ELF-1 (cell line): ENCODE results near the gene KRT79.

Experiments
- DNase-seq: peaks from one replicate; pipeline ENCODE4 v3.0.0-alpha.2; 2016; ENCODE audit warnings: low read depth, low spot score

KRT79 gene

GRCh38 chr12:52819731-52820510 is 14.2 kb downstream of the KRT79 start:
- DNase-seq, result no peak

DNA sequence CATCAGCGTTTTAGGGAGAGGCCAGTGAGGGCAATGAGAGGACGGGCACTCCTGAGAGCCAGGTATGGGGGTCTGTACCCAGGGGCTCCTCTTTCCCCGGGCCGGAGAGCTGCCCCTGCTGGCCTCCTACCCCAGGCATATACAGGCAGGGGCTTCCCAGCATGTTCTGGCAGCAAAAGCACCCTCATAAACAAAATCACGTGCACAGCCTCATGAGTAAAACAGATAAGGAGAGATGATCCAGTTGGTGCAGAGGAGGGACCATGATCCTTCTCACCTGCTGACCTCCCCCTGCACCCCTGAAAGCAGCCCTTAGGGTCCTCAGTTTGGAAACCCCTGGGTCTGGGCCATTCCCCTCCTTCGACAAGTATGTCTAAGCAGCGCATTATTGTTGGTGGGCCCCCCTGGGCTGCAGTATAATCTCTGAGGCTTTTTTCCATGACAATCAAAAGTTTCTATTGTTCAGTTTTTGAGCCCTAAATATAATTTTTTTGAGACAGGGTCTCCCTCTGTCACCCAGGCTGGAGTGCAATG is 15.2 kb downstream of the KRT79 start:
- no peak for DNase-seq

DNA sequence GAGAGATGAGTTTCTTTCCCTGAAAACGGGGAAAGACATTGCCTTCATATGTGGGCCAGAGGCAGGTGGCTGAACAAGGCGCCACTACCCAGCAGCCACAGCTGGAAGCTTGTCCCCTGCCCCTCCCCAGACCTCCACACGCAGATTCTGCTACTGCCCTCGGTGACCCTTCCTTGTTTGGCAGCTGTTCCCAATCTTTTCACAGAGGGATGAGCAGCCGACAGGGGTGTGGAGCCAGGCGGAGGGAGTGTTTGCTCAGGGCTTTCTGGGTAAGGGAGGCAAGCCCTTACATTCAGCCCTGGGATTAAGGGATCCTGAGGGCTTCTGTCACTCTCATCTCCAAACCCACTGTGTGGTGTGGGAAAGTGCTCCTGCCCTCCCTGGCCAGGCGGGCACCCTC is 15.7 kb downstream of the KRT79 start:
- DNase-seq, result no peak

- DNase-seq, result no peak
Measured at GRCh38 chr12:52817699-52818238, 16.3 kb downstream of the KRT79 start.

GRCh38 chr12:52817003-52817698 is 17.0 kb downstream of the KRT79 start:
- no peak for DNase-seq

DNA sequence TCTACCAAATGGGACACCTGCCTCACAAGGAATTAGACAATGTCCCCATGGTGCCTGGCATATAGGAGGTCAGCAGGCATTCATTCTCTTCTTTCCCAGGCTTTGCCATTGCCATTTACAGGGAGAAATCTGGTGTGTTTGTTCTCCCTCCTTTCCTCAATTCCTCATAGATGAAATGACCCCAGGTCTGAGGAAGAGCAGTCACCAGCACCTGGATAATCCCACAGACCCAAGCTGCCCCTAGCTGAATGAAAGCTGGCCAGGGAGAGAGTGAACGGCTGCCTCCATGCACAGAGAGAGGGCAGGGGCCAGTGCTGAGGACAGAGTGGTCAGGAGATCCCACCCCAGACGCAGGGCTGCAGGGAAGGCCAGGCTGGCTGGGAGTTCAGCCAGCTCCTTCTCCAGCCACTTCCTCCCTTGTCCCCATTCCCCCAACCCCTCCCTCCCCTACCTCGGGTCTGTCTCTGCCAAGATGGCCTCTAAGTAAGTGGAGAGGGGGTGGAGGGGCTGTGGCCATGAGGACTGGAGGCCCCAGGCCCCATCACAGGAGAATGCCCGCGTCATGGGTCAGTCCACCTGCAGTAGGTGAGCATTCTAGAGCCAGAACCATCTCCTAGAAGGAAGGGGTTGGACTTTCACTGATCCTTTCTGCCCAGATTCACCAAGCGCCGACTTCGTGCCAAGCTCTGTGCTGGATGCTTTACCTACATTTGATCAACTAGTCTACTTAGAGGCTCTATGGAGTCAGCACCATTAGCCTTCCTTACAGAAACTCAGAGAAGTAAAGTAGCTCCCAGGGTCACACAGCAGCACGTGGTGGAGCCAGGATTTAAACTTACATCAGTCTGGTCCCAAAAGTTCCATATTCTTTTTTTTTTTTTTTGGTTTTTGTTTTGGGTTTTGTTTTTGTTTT is 18.2 kb downstream of the KRT79 start:
- DNase-seq, result no peak

- DNase-seq, result no peak
Measured at GRCh38 chr12:52815161-52815560, 18.9 kb downstream of the KRT79 start.

DNA sequence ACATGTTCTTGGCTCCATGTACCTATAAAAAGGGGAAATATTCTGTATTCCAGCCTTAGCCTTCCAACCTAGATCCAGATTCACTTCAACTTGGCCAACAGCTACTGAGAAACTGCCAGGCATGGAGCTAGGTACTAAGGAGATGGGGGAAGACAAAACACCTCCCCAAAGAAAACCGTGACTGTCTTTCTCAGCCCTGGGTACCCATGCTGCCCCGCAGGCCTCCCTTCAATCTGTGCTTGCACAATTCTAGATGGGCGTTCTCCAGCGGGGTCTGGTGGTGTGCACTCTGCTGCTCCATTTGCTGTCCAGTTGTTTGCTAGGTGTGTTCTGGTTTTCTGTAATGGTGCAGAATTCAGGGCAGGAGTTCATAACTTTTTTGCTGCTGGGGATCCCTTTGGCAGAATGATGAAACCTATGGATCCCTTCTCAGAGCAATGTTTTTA is 19.4 kb downstream of the KRT79 start:
- DNase-seq, result no peak

GRCh38 chr12:52813885-52814709 is 20.0 kb downstream of the KRT79 start, which contains the start of gene KRT4:
Gene KRT4 (minus strand): TSS chr12:52814116. CDS start chr12:52814058, 58 bp downstream.
- no peak for DNase-seq

DNA sequence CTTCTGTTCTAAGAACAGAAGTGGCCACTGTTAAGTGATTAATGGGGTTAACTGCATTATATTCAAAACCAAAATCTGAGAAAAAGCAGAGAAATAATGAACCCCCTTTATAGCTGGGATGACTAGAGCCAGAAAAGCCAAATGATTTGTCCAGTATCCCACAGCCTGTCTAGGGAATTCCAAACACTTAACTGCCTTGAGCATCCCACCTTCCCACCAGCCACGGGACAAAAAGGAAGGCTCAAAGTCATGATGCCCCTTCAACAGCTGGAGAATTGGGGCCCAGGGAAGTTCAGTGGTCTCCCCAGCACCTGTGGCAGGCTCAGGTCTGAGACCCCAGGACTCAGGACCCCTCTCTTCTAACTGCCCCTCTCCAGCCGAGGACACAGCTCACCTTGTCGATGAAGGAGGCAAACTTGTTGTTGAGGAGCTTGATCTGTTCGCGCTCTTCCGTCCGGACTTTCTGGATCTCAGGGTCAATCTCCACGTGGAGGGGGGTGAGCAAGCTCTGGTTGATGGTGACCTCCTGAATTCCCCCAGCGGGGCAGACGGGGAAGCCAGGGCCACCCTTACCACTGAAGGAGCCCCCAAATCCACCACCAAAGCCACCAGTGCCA is 20.8 kb downstream of the KRT79 start:
- DNase-seq, result no peak

- no peak for DNase-seq
Measured at GRCh38 chr12:52812749-52813148, 21.4 kb downstream of the KRT79 start.

GRCh38 chr12:52812073-52812400 is 22.1 kb downstream of the KRT79 start:
- no peak for DNase-seq

DNA sequence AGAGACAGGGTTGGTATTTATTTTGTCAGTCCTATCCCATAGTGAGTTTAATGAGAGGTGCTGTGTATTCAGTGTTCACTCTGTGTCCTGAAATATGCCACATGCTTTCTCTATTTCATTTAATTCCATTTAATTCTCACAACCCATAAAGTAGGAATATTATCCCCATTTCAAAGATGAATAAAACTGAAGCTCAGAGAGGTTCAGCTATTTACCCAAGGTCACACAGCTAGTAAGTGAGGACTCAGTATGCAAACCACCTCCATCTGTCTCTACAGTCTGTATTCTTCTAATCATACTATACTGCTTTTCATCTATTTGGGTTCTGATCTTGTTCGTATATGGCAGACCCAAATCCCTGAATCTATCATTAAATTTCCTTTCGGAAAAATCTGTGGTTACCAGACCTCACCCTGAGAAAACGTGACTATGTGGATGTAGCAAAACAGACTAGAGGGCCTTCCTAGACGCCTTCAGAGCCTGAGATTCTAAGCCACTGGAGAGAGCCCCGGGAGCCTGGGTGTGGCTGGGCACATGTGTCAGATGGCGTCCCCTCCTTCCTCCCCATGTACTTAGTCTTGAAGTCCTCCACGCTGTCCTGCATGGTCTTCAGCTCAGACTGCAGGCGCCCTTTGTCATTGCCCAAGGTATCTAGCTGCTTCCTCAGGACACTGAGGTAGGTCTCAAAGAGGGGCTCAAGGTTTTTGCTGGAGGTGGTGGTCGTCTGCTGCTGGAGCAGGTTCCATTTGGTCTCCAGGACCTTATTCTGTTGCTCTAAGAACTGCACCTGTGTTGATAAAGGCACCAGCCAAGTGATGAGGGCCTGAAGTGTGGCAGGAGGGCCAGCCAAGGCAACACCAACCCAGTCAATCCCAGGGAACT is 22.7 kb downstream of the KRT79 start:
- no peak for DNase-seq

- DNase-seq, result no peak
Measured at GRCh38 chr12:52810554-52810953, 23.6 kb downstream of the KRT79 start.

DNA sequence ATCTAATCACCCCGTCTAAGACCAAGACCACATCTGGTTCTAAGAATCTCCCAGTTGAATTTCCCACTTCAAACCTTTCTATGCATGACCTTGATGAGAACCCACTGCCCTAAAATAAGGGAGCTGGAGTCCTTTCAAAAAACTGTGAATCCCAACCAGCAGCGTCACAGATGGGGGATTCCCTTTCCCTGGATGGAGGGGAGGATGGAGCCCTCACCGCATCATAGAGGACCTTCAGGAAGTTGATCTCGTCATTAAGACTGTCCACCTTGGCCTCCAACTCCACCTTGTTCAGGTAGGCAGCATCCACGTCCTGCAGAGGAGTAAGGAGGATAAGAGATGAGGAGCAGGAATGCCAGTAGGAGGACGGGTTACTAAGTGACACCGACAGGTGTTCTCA is 24.9 kb downstream of the KRT79 start:
- DNase-seq, result no peak

DNA sequence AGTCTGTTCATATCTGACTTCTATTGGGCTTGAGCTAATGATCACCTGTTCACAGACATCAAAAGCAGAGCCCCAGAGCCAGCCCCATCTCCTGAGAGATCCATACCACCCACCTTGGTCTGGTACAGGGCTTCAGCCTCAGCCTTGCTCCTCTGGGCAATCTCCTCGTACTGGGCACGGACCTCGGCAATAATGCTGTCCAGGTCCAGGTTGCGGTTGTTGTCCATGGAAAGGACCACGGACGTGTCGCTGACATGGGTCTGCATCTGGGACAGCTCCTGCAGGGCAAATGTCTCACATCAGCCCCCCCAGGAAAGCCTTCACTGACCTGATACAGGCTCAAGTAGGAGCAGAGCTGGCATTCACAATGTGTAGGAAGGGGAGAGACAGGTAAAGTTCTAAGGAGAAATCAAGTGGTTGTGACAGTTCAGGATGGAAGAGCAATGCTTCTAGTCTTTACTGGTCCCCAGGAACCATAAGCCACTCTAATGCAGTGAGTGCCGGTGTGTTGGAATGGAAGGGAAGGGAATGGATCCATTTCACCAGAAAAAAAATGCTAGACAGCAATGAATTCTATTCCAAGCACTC is 25.4 kb downstream of the KRT79 start:
- DNase-seq, result no peak

GRCh38 chr12:52807544-52808470 is 26.3 kb downstream of the KRT79 start:
- DNase-seq, result no peak
